NCI-H460 (cell line): Measurements from ENCODE around the gene CHST7. TPM values are rescaled to one million over a fixed set of nuclear protein-coding genes. Genes with fewer than 3 reads are reported as not detected.
"Not testable (repeated sequence)": the region's sequence is repeated elsewhere in the genome, so short reads cannot be mapped to it uniquely, and the experiment has no call there.

ENCODE experiments used
- DNase-seq: peaks from one replicate; pipeline ENCODE4 v3.0.0-alpha.2; 2016; ENCODE audit warnings: low read depth; ENCODE audit errors: extremely low read depth
- polyA plus RNA-seq: library from polyadenylated mRNA; depleted of rRNA; stranded (reverse); fragments of >200 nt; gene quantifications from 2 replicates; pipeline ENCODE4 v1.2.3, GENCODE V29; 2014; cell fraction: nucleus; rRNA removed
- total RNA-seq: library from RNA; depleted of rRNA; stranded (reverse); fragments of >200 nt; shearing (Covaris generic); gene quantifications from 2 replicates; pipeline ENCODE4 v1.2.3, GENCODE V29; 2014; rRNA removed

Gene CHST7, protein sequence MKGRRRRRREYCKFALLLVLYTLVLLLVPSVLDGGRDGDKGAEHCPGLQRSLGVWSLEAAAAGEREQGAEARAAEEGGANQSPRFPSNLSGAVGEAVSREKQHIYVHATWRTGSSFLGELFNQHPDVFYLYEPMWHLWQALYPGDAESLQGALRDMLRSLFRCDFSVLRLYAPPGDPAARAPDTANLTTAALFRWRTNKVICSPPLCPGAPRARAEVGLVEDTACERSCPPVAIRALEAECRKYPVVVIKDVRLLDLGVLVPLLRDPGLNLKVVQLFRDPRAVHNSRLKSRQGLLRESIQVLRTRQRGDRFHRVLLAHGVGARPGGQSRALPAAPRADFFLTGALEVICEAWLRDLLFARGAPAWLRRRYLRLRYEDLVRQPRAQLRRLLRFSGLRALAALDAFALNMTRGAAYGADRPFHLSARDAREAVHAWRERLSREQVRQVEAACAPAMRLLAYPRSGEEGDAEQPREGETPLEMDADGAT
- total RNA-seq: 6.9 and 7.9 TPM in 2 replicates
- polyA plus RNA-seq: 19.5 and 20.0 TPM in 2 replicates

DNA sequence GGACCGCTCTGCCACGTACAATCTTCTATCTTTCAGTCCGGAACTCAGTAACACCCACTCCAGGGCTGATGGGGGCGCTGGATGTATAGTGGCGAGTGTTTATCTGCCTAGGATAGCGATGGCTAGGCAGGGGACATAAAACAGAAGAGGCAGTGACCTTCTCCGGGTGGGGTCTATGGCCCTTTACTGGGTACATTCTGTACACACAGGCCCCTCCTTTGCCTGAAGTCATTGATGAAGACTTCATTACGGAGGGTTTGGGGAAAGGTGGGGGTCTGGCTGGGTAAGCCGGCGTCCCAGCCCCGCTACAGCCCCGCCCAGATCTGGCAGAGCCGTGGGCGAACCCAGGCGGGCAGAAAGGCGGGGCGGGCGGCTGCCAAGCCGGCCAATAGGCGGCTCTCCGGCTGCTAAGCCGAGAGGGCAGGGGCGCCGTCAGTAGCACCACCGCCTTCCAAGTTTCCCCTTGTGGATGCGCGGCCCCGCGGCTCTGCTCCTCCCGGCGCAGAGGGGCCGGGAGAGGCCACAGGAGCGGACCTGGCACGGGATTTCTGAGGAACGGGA is at the start of gene CHST7:
Gene CHST7, plus strand, starts transcription at position 435 of the 561 bp plus-strand sequence. CDS start 167 bp downstream, outside the sequence.
- DNase-seq: peak; percentile 66

DNA sequence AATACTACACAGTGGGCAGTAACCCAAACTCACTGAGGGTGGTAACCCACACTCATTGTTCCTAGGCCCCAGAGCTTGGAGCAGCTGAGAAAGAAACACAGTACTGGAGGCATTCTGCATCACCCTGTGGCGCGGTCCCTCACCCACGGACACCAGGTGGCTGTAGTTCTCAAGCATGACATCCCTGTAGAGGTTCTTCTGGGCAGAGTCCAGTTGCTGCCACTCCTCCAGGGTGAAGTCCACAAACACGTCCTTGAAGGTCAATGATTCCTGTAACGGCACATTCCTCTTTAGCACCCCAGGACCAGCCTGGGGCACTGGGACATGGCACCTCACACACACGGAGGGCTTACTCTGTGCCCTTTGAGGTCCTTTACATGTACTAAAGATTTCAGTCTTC is 44.9 kb upstream of the CHST7 start:
- not testable (repeated sequence) for DNase-seq

DNA sequence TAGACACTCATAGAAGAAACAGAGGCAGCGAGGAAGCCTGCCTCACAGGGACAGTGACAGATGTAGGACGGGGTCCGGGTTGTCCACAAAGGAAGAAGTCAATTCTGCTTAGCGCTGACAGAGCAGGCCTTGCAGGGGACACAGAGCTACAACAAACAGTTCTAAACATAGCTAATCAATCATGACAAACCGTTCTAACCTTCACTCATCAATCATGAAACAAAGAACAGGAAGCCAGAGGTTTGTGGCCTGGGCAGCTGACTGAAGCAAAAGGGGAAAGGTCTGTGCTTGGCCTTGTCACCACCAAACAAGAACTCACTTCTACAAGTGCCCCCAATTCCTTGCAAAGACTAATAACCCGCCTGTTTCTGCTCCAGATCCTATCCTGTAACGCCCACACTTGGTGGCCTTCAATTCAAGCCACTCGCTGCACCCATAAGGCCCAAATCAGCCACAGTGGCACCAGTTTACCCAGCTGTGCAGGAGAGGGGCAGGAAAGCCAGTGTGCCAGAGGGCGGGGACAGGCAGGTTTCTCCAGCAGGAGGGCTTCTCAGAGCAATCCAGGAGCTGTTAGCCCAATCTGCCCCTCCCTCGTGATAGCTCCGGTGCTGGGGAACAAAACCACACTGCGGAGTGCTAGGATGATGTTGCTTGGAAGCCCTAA is 43.7 kb upstream of the CHST7 start:
- not testable (repeated sequence) for DNase-seq

DNA sequence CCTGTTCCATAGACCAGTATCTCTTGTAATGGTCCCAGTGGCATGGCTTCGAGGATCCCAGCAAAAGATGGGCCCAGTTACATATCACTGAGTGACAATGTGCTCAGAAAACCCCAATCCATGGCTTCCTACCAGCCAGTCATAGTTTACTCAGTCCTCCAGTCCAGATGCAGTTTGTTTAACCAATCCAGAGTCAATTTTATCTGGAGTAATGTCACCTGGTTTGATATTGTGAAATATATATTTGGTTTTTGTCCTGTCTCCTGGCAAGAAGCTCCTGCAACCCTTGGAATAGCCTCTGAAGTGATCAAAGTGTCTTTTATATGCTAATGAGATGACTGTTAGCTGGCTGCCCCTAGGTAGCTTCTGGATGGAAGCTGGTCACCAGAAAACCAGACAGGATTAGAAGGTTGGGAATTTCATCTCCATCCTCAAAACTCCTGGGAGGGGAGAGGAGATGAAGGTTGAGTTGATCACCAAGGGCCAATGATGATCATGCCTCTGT is 43.1 kb upstream of the CHST7 start:
- DNase-seq: not testable (repeated sequence)

DNA sequence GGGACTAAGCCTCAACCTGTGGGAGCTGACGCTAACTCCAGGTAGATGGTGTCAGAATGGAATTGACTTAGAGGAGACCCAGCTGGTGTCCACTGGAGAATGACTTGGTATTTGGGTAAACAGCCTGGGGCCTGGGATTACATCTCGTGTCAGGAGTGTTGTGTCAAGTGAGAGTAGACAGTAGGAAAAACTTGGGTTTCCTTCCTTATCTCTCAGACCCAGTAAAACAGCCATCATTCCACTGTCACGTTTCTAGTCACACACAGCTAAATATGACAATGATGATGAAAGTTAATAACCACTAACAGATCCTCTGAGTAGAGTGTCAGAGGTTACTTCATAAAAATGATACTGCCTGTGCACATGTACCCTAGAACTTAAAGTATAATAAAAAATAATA is 42.1 kb upstream of the CHST7 start:
- DNase-seq: no peak

DNA sequence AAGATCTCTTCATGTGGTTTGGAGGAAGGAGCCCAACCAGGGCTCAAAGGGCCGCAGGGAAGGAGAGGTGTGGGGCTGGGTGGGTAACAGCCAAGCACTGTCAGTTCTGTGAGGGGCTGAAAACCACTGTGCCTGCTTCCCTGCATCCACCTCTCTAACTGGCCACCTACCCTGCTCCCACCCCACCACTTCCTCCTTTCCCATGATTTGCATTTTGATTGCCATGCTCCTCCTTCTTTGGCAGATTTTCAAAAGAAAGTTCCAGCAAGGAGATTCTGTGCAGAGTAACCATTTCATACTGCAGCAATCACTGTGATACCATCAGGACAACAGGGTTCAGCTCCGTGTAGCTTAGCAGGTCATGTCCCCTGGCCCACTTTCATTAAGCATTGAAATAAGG is 30.1 kb upstream of the CHST7 start:
- DNase-seq: no peak

DNA sequence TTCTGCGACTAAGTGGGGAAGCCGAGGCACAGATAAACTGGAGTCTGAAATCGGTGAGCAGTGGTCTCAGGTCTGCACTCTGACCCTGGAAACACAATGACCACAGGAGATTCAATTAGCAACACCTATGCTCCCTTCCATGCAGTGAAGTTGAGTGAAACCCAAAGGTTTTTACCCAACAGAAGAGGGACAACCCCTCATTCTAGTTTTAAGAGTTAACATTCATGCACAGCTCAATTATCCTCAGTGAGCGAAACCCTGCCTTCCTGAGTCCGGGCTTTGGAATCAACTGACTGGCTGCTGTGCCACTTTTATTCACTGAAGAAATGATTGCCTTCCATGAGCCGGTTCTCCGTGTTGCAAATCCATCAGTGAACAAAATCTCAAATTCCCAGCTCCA is 29.0 kb upstream of the CHST7 start:
- DNase-seq: not testable (repeated sequence)

DNA sequence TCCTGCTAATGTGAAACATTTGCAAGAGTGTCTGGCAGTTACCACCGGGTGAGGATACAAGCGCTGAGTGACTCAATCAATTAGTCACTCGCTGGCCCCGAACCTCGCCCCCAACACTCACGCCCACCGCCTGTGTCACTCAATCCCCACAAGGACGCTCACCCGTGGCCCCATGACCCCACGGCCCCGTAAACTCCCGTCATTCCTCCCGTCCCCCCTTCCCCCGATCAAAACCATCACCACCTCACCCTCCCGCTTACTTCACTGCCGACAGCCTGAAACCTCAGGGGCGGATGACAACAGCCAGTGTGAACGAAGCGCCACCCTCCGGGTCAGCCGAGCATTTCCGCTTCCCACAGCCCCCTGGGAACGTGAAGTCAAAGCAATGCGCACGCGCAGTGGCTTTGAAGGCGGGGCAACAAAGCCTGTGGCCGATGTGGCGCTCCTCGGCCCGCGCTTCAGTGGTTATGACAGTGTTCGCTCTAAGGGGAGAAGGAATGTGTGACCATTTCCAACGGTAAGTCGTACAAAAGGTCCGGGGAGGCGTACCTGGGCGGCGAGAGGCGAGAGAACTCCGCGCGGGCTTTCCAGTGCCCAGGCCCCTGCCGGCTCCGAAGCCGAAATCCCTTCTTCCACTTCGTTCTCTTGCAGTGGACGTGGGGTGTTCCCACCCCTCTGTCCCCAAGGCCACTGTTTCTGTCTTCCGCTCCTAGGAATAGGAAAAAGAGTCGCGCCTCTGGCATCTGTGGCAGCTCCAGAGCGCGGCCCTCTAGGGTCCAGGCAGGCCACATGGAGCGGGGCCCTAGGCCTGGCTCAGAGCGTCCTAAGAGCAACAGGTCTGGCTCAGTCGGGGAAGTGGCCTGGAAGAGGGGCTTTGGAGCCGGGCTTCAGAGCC is 28.2 kb upstream of the CHST7 start, which contains the start of gene ZNF674:
Gene ZNF674, minus strand, starts transcription at position 311 of the 895 bp plus-strand sequence. CDS start 3,334 bp downstream, outside the sequence.
- DNase-seq: peak; percentile 94

DNA sequence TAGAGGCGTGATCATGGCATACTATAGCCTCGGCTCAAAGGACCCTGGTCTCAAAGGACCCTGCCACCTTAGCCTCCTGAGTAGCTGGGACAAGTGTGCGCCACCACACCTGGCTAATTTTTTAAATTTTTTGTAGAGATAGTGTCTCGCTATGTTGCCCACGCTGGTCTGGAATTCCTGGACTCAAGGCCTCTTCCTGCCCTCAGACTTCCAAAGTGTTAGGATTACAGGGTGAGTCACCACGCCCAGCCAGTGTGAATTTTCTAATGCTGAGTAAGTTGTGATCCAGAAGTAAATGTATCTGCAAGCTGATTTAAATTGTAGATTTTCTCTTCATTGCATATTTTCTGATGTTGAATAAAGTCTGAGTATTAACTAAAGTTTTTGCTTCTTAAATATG is 25.7 kb upstream of the CHST7 start:
- peak; percentile 31 for DNase-seq

DNA sequence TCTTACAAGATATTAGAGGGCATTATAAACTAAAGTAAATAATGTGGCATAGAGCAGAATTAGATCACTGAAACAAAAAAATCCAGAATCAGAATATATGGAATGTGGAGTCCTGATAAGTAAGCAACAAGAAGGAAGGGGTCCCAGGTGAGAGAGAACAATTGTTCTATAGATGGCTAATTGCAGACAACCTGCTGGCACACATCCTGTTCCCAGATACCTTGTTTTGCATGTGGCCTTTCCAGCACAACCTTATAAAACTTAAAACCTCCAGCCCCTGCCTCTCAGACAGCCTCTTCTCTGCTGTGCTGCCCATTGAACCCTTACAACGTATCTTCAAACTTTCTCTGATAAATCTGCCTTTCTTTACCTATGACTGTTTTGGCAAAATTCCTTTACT is 23.7 kb upstream of the CHST7 start:
- DNase-seq: no peak

DNA sequence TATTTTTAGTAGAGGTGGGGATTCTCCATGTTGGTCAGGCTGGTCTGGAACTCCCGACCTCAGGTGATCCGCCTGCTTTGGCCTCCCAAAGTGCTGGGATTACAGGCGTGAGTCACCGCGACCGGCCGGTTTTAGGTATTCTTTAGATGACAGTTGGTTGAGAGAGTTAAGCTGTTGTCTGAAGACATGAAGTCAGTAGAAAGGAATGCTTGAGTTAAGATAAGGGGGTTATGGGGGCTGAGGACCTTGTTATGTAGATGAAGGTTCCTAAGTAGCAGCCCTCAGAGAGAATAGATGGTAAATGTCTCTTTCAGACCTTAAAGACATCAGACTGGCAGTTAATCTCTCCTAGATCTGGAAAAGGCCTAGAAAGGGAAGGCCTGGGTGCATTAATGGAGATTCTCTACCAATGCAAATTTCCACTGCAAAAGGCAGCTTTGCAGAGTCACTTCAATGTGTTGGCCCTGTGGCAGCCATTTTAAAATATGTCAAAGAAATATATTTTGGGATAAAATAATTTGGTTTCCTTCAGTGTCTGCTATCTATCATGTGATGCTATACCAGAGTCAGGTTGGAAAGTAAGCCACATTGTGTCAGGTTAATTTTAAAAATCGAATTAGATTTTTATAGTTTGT is 22.0 kb upstream of the CHST7 start:
- DNase-seq: no peak

DNA sequence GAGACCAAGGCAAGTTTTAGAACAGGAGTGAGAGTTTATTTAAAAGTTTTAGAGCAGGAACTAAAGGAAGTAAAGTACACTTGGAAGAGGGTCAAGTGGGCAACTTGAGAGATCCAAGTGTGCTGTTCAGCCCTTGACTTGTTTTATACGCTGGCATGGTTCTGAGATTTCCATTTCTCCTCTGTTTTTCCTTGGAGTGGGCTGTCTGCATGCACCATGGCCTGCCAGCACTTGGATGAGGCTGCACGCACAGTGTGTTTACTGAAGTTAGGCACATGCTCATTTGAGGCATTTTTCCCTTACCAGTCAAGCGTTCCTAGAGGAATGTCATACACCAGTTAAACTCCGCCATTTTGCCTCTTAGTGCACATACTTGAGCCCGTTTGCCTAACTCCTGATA is 19.6 kb upstream of the CHST7 start:
- DNase-seq: no peak

DNA sequence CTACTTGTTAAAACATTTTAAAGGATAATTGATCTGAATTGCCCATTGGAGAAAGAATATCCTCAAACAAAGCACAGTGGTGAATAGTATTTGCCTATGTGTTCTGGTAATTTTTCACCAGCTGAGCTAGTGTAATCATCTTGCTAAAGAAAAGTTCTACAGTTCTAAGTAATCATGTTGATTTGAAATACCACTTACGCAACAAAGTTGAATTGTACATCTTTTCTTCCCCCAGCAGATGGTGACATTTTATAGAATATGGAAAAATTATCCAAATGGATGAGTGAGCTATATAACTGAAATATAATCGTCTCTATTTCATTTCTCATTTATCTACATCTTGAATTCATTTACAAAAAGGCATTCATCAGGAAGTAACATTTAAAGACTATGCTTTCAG is 18.6 kb upstream of the CHST7 start:
- DNase-seq: peak; percentile 33

DNA sequence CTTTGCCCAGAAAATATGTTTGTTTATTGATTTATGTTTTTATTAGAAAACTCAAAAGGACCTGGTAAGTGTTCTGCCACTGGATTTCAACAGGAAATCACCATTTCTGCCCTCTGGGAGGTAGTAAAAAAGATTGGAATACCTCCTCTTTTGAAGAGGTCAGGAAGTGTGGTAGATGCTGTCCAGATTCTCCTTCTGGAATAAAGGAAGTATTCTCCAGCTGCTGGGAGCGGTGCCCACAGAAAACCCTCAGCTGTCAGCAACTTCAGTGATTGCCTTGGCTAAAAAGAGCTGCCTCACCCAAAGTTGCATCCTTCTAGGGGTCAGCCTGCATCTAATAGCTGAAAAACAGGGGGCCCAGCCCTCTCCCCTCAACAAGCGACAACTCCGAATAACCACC is 14.5 kb upstream of the CHST7 start:
- no peak for DNase-seq

DNA sequence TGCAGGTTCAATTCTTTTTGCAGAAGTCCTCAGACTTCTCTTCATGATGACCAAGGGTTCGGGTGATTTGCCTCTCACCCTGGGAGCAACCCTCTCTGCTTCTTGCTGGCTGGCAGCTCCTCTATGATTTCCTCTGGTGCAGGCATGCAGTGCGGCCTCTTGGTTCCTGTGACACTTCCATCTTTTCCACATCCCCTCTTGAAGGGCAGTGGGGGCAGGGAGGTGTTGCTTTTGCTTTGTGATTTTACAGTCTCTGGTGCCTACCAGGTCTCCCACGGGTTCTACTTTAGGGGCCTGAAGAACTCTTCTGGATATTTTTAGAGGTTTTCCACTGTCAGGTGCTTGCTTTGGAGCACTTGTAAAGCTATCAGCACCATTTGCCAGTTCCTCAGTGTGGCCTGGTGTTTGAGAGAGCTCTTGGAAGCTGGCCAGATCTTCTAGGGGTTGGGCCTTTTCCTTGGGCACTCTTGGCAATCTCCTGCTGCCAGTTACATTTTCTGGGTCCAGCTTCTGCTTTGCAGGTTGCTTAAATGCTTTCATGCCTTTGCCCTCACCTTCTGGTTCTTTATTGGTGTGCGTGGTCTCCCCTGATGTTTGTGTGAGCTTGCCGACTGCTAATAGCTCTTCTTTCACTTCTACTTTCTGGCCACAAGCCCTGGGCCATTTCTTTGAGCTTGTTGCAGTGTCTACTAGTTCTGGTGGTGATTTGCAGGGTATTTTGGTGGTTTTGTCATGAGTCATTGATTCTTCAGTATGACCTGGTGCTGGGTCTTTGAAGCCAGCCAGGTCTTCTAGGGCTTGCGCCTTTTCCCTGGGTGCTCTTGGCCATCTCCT is 11.5 kb upstream of the CHST7 start:
- no peak for DNase-seq

DNA sequence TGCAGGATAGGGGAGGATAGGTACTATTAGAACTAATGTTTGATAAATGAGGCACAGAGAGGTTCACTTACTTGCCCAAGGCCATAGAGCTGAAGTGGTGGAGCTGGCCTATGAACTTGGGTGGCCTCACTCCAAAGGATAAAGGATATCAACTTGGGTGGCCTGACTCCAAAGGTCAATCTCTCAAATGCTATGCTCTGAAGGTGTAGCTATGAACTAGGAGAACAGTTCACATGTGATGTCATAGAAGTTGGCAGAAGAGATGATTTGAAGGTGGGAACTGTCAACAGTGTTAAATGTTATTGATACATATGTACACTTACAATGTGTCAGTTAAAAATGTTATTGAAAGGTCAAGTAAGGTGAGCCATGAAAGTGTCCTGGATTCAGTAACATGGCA is 6.2 kb upstream of the CHST7 start:
- no peak for DNase-seq

DNA sequence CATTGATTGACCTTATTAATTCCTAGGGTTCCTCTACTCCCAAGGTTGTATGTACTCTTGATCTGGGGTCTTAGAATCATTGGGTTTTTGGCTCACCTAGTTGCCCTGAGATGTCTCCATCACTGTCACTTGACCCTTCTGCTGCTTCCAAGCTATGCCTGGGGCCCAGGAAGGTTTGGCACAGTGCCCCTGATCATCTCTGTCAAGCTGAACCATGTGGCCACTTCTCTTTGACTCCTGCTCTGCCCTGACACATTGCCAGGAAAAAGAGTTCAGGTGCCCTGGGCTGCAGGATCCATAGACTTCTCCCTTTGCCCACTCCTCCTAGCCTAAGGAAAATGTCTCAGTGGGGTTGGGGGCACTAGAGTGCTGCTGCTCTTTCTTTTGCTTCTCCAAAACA is 3.9 kb upstream of the CHST7 start:
- DNase-seq: no peak

DNA sequence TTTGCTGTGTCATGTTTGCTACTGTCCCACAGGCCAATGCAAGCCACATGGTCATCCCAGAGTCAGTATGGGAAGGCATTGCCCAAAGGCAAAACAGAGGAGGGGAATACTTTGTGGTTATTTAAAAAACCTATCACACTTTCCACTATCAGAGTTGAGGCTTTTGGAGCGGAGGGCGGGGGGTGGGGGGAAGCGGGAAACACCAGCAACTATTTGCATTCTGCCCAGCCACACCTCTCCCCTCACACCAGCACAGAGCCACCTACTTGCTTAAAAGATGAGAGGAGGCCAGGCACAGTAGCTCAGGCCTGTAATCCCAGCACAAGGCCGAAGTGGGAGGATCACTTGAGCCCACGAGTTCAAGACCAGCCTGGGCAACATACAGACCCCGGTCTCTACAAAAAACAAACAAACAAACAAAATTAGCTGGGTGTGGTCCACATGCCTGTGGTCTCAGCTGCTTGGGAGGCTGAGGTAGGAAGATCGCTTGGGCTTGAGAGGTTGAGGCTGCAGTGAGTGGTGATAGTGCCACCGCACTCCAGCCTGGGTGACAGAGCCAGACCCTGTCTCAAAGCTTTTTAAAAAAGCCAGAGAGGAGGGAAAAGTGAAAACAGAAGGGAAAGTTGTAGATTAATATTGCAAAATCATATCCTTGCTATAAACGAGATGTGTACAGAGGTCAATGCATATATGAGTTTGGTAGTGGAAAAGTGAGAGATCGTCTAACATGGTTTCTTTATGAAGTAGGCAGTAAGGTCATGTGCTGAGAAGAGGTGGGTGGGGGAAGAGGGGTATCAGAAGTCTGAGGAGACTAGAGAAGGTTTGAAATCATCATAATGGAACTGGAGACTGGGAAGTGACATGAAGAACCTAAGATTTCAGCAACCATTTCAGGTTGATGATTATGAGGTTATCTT is 1.9 kb upstream of the CHST7 start:
- no peak for DNase-seq
